ENCODE data around the gene TBC1D5.

The TBC1D5 gene

DNA sequence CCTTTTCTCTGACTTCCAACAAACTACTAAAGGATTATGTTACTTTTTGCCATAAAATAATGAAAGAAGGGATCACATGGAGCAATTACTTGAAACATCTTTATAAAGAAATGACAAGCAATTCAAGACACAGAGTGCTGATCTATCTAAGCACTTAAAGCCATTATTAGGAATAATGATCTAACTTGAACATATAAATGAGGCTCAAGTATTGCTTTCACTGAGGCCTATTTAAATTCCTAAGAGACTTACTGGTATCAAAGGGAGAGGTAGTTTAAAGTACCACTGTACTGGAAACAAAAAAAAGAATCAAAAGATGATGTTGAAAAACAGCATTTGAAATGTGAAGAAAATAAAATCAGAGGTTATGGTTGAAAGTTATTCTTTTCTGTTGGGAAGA is 482.2 kb downstream of the TBC1D5 start:
- no peak for DNase-seq

DNA sequence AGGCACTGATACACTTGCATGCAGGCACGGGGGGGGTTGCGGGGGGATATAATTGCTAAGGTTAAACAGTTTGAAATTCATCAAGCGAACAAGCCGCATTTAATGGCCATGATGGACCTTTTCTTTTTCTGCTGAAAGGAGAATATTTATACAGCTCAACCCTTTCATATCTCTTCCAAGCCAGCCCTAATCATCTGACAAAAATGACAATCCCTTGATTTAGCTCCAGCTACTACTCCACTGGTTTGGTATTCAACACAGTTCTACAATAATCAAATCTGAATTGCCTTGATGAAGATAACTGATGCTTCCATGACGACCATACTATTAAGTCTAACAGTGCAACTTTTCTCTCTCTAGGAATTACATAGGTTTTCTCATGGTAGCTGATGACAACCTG is 482.7 kb downstream of the TBC1D5 start:
- peak; percentile 31 to 44 for DNase-seq

DNA sequence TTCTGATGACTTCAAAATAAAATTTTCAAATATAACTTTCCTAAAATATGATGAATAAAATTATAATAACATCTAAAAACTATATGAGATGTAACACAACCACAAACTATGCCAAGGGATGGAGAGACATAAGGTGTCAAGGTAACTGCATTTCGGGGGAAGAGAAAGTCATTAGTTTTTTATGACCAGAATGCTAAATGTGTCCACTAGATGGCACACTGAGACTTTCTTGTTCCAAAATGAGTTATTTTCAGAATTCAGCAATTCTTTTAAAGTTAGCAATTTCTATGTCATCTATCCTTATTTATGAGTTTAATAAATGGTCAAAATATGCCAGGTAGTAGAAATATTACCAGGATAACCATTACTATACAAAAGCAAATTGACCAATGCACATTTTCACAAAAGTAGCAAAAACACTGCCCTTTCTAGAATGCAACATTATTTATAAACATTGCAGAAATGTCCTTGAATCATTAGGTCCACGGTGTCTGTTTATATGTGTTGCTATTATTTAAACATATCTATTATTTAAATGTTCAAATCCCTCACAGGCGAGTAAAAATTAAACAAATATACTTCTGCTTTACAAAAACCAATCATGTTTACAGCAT is 483.5 kb downstream of the TBC1D5 start:
- peak in 1 of 2 experiments; percentile 23 for DNase-seq

DNA sequence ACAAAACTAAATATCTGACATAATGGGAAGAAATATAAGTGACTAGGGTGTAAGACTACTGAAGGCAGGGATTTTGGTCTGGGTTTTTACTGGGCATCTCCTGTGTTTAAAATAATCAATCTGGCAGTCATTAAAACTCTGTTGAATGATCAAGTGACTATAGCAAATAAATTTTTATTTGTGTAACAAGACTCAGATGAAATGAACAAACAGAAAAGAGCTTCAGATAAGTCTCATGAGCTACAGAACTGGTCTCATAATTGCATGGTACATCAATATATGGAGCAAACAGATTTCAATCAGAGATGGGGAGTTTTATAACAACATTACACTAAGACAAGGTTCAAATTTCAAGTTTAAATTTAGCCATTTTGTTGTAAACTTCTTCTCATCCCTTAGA is 485.2 kb downstream of the TBC1D5 start:
- DNase-seq, result no peak

DNA sequence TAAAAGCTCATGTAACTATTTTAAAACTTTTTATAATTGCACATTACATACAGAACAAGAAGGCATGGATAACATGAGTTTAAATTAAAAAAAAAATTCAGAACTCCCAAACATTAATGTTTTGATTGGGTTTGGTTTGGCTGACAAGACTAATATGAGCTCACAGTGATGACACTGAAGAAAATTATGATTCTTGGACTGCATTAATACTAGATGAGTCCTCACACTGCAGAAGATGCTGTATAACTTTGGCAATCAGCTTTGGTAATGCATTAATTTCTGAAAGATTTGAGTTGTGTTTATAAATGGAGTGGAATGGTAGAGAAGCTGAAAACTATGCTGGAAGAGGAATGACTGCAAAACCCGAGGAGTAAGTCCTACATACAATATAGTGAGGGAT is 498.8 kb downstream of the TBC1D5 start:
- no peak for DNase-seq

DNA sequence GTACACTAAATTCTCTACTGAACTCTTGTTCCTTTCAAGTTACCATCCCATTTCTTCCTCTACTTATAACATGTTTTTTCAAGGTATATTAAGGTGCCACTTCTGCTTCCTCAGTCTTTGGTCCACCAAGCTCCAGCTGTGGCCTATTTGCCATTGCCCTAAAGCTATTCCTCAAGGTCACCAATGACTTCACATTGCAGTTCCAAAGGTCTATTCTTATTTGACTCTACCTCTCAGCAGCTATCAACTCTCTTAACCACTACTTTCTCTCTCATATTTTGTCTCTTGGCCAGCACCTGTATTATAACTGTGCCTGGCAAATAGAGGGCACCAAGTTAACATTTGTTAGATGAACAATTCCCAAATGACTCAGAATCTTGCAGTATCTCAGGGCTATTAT is 503.0 kb downstream of the TBC1D5 start:
- no peak for DNase-seq

DNA sequence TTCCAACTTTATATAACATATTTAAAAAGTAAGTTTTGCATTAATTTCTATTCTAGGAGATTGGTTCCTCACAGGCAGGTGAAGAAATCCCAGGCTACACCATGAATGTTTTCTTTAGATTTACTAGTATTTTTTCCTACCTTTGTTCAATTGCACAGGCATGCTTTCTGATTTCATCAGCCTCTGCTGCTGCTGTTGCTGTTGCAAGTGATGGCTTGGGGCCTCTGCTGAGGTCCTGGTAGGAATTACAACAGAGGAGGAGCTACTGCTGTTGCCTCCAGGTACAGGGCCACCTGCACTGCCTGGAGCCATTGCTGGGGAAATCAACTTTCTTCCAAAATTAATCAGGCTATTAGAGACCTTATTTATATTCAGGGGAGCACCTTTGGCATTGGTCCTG is 504.4 kb downstream of the TBC1D5 start:
- peak in 1 of 2 experiments; percentile 3 for DNase-seq

DNA sequence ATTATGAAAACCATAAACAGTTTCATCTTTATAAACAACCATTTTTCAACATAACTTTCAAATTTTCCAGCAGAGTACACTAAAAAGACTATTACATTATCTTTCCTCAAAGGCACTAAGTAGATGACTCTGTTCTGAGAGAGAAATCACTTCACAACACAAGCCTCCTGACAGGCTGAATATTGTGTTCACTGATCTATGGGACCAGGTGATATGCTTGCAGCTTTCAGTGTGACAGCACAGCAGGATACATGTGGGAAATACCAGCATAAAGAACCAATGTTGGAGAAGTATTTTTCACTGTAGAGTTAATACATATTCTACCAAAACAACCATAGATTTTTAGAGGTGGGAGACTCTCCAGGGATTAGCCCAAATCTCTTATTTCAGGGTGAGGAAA is 507.1 kb downstream of the TBC1D5 start:
- no peak for DNase-seq

DNA sequence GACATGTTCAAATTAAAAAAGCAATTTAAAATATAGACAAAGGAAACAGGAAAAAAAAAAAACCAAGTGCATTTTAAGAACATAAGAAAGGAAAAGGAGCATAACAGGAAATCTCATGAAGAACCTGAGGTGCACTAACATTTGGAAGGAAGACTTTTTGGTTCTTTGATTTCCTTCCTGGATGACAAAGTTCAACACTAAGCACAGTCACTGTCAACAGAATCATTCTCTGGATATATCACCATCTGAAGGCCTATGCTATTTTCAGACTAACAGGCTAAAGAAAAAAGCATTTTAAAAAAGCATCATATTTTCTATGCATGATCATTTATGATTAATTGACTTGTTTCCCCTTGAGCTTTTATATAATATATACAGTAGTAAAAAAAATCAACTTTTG is 508.0 kb downstream of the TBC1D5 start:
- DNase-seq, result no peak

DNA sequence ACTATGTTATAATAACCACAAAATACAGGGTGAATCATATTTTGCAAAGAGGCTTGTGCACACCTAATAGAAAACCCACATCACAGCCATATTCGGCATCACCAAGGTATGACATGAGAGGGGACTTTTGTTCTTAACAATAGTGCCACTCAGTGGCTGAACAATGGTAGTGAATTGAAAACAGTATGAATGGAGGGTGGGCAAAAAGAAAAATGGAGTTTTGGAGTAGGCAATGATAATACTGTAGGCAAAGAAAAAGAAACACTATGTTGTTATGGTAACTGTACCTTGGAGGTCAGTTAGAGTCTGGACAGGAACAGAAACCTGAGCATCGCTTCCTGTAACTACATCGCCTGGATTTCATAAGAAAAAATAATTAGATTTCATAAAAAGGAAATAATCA is 509.0 kb downstream of the TBC1D5 start:
- peak in 1 of 2 experiments; percentile 8 for DNase-seq

DNA sequence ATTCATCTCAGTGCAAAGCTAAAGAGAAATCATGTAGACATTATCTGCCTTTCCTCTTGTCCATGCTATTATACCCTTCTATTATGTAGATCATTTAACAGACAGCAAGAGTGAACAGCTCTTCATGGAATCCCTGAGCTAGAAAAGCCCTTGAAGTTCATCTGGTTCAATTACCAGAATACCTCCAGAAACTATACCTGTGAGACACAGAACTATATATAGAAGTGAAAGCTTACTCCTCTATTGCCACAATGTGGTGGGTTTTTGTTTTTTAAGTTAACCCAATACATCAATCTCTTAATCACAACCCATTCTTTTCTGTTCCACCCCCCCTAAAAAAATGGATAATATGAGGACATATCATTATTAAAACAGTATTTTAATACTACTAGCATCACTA is 510.0 kb downstream of the TBC1D5 start:
- DNase-seq, result no peak

DNA sequence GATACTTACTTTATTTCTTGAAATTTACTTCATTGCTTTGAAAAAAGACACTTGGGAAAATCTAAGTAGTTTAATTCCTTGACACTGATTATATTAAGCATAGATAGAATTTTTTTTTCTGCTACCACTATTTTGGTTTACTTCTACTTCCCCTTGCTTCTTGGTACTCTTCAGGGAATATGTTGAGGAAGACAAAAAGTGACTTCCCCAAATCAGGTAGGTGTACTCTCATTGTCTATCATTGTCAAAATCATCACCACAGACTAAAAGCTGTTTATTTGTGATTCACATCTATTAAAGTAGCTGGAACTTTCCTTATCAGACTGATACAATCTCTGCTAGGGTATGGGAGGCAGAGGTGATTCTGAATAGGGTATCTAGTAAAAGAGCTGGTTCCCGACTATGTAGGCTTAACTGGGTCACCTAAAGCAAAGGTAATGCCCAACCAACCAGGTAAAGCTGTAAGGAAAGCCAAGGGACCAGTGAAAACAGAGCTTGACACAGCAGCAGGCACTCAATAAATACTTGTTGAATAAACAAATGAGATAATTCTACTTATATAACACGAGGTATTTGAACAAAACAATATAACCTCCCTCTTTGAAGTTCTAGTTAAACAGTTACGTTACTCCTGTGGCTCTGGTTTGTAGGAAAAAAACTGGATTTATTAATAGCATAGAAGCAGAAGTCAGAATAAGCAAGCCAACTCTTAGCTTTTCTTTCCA is 510.7 kb downstream of the TBC1D5 start:
- no peak for DNase-seq

DNA sequence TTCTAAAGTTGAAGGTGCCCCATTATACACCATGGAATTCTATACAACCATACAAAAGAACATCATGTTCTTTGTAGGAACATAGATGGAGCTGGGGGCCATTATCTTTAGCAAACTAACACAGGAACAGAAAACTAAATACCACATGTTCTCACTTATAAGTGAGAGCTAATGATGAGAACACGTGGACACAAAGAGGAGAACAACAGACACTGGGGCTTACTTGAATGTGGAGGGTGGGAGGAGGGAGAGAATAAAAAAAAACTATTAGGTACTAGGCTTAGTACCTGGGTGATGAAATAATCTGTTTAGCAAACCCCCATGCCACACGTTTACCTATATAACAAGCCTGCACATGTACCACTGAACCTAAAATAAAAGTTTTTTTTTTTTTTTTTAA is 515.0 kb downstream of the TBC1D5 start:
- no peak for DNase-seq

DNA sequence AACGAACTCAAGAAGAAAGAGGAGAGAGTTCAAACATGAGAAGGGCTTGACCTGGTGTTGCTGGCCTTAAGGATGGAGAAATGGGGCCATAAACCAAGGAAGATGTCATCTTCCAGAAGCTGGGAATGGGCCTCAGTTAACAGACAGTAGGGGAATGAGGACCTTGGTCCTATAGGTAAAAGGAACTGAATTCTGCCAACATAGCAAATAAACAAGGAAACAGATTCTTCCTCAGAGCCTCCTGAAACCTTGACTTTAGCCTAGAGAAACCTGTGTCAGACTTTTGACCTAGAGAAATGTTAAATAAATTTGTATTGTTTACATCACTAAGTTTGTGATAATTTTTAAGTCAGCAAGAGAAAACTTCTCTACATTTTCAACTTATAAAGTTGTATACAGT is 520.9 kb downstream of the TBC1D5 start:
- DNase-seq, result no peak

DNA sequence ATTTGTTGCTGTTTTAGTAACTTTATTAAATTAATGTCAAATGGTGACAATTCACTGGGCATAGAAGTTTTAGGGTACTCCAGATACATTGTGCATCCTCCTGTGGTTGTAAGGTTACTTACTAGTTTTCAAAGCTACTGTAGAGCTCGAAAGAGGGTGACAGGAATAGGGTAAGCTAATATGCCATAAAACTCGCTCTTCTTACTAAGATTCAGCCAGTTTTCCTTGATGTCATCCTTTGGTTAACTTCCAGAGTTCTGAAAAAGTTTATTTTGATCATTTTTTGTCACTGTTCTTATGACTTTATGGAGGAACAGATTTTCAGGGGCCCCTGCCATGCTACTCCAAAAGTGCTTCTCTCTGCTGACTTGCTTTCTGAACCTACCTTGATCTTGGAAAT is 522.8 kb downstream of the TBC1D5 start:
- no peak for DNase-seq

DNA sequence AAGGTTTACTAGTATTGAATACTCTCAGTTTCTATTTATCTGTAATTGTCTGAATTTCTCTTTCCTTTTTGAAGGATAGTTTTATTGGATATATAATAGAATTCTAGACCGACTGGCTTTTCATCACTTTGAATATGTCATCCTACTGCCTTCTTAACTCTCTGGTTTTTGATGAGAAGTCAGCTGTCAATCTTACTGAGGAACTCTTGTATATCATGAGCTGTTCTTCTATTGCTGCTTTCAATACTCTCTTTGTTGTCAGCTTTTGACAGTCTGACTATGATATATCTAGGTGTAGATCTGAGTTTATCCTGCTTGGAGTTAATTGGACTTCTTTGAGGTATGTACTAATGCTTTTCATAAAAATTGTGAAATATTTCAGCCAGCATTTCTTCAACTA is 523.8 kb downstream of the TBC1D5 start:
- no peak for DNase-seq

DNA sequence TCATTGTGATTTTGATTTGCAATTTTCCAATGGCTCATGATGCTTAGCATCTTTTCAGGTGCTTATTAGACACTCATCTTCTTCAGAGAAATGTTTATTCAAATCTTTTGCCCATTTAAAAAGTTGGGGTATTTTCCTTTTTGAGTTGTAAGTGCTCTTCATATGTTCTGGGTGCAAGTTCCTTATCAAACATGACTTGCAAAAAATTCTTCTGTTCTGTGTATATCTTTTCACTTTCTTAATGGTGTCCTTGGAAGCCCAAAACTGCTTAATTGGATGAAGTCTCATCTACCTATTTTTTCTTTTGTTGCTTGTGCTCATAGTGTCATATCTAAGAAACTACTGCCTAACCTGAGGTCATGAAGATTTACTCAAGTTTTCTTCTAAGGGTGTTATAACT is 524.8 kb downstream of the TBC1D5 start:
- no peak for DNase-seq

DNA sequence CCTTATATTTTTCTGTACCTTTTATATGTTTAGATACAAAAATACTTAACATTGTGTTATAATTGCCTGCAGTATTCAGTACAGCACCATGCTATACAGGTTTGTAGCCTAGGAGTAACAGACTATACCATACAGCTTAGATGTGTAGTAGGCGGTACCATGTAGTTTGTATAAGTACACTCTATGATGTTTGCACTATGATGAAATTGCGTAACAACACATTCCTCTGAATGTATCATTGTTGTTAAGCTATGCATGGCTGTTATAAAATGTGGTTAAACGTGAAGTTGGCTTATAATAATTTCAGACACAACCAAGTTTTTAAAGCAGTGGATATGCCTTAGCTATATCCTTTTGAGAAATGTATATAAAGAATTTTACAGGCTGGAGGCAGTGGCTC is 529.3 kb downstream of the TBC1D5 start:
- DNase-seq, result no peak

DNA sequence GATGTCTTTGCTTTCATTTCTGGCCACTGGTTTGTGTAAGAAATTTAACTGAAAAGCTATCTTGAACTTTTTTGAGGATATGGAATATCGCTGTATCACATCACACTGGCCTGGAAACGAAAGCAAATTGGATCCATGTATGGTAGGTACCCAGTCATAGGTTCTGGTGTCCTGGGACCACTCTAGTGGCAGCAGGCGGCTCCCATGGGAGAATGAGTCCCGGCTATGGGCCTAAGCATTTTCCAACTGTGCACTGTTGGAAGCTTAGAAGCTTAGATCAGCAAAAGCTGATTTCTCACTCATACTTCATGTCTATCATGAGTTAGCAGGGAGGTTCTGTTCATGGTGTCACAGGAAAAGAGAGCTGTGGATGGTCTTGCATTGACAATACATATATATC is 534.5 kb downstream of the TBC1D5 start:
- DNase-seq, result no peak

DNA sequence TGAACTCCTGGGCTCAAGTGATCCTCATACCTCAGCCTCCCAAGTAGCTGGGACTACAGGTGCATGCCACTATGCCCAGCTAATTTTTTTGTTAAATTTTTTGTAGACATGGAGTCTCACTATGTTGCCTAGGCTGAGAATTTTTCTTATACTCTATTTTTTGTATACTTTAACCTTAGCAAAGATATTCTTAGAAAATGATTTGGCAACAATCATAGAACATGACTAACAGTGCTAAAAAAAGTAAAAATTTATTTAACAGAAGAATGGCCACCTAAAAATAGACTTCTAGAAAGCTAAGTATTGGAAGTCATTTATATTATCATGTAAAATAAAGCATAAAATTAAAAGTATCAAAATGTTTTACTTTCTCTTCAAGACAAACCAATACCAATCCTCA is 535.4 kb downstream of the TBC1D5 start:
- DNase-seq, result no peak

DNA sequence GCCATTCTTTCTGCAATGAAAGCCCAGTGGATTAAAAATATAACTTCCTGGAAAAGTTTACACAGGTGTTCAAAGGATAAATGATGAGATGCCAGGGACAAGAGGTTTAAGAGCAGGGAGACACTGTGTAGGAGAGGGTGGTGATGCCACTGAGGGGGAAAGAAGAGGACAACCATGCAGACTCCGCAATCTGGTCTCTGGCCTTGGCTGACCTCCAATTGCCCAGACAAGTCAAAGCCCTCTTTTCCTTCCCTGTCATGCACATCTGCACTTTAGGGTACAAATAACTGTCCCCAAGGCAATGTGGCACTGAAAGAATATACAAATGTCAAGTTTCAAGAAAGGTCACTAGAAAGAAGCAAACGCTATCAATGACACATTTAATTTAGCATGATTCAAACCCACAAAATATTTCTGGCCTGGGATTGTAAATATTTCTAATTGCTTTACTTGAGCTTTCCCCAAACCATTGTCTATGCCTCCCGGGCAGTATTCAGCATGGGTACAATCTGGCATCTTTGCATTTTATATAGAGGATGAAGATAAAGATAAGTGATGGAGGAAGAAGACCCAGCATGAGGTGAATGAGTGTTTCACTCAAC is 538.3 kb downstream of the TBC1D5 start:
- DNase-seq, result no peak

DNA sequence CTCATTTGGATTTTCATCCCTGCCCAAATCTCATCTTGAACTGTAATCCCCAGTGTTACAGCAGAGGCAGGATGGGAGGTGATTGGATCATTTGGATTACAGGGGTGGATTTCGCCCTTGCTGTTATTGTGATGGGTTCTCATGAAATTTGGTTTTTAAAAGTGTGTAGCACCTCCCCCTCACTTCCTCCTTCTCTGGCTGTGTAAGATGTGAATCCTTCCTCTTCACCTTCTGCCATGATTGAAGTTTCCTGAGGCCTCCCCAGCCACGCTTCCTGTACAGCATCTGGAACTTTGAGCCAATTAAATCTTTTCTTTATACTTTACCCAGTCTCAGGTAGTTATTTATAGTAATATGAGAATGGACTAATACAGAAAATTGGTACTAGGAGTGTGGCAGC is 540.9 kb downstream of the TBC1D5 start:
- no peak for DNase-seq

DNA sequence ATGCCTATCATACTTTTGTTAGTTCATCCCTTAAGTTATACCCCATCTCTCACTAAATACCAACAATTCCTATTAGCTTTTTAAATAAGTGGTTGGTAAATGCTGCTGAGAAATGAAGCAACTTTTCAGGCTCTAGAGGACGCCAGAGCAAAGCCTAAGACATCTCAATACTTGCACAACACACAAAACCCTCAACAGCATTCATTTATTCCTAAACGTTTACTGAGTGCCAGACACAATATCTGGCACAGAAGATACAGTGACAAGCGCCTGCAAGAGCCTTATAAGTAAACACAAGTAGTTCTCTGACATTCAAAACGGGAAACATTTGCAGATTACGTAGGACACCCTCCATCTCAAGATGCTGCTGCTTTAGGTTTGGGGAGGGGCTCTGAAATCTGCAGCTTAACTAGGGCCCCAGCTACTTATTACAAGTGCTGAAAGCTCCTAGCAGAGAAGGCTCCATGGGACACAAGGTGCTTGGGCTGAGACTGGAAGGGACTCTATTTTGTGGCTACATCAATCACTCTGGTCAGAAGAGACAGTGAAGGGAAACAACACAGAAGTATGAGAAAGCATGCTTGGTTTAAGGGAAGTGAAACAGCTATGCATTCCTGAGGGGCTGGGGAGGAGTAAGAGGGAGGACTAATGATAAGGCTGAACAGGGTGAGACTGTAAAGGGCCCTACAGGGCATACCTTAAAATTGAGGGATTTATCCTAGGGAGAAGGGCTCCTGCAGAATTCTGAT is 546.4 kb downstream of the TBC1D5 start:
- DNase-seq, result no peak

DNA sequence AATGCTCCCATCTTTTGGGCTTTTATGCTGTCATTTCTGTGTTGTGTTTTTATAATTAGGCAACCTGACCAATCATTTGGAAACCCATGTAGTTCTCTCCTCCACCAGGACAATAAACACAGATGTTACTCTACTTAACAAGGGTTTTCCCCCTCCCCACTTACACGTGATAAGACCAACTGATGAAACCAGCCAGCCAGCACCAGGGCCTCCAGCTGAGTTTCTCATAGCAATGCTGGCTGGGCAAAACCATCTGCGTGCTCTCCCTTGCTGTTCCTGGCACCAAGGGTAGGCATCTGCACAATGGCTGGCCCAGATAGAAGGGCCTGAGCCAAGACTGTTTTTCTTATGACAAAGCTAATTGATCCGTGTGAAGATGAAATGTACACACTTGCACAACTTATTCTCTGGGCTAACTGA is 547.2 kb downstream of the TBC1D5 start:
- no peak for DNase-seq

Measured in NCI-H1930 (cell line).